HG03469 (cell line): ENCODE results near the gene XRN1.
A peak's percentile ranks its signal among the peaks of the same experiment; 100 is the strongest.
"Not testable (repeated sequence)": the region's sequence is repeated elsewhere in the genome, so short reads cannot be mapped to it uniquely, and the experiment has no call there.

Source experiments
- ATAC-seq: cut with Tn5 transposase; IDR thresholded peaks from one replicate; pipeline ENCODE4 v1.9.1; 2021; ENCODE audit warnings: mild to moderate bottlenecking, moderate library complexity, moderate number of reproducible peaks; ENCODE audit not compliant: unreplicated experiment

The XRN1 gene

DNA sequence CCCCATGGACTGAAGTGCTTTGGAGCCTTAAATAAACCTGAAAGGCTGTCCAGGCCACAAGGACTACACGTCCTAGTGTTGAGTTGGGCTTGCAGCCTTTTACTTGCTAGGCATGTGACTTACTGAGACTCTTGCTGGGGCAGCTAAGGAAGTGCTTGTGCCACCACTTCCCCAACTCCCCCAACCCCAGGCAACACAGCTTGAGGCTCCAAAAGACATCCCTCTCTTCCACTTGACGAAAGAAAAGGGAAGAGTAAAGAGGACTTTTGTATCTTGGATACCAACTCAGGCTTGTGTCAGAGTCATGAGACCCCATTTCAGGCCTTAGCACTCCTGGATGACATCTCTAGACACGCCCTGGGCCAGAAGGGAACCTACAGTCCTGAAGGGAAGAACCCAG, 109.8 kb downstream of the XRN1 start:
- no peak for ATAC-seq

DNA sequence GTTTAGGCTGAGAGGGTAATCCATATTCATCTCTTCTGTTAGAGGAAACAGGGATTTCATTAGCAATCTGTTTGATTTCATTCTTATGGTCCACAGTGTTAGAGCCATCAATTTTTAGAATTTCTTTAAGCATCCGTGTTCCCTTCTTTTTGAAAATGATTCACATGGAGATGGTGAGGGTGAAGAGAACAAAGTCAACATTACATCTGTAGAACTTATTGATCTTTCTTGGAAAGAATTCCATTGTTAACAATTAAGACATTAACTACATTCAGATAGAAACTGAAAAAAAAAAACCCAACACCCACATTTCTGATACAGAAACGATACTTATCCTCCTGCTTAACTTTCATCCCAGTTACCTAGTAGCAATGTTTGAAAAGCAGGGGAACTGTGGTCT, 115.4 kb downstream of the XRN1 start:
- ATAC-seq, result no peak

DNA sequence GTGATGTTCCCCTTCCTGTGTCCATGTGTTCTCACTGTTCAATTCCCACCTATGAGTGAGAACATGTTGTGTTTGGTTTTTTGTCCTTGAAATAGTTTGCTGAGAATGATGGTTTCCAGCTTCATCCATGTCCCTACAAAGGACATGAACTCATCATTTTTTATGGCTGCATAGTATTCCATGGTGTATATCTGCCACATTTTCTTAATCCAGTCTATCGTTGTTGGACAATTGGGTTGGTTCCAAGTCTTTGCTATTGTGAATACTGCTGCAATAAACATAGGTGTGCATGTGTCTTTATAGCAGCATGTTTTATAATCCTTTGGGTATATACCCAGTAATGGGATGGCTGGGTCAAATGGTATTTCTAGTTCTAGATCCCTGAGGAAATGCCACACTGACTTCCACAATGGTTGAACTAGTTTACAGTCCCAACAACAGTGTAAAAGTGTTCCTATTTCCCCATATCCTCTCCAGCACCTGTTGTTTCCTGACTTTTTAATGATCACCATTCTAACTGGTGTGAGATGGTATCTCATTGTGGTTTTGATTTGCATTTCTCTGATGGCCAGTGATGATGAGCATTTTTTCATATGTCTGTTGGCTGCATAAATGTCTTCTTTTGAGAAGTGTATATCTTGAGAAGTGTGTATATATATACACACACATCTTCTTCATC, 123.4 kb downstream of the XRN1 start:
- not testable (repeated sequence) for ATAC-seq

DNA sequence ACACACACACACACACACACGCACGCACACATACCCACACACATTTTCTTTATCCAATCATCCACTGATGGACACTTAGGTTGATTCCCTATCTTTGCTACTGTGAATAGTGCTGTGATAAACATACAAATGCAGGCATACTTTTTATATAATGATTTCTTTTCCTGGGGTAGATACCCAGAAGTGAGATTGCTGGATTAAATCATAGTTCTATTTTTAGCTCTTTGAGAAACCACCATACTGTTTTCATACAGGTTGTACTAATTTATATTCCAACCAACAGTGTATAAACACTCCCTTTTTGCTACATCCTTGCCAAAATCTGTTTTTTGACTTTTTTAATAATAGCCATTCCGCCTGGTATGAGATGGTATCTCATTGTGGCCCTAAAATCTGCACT, 127.9 kb downstream of the XRN1 start:
- no peak for ATAC-seq

DNA sequence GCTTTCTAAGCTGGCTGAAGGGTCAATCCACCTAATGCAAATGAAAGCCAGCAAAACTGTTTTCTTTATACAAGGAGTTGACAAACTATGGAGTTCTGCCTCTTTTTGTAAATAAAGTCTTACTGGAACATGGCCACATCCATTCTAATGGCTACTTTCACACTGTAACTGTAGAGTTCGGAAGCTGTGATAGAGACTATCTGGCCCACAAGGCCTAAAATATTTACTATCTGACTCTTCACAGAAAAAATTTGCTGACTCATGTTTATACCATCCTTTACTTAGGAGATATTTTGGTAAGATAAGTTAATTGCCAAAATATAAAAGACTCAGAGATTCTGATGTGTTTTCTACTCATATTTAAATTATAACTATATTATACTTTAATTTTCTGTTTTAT, 128.7 kb downstream of the XRN1 start:
- no peak for ATAC-seq

DNA sequence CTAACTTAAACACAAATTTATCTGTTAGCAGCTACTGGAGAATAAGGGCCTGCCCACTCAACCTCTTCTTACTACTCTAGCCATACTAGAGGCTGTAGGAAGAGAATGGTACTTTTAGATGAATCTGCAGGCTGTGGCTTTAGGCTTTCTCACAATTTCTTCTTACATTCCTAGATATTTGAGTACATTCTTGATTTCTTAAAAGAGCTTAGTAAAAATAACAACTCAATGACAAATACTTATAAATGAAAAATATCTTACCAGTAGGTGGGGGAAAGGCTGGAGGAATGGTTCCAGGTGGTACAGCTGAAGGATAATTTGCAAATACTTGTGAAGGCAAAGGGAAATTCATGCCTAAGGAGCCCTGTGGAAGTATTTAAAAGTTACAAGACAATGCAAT, 129.5 kb downstream of the XRN1 start:
- no peak for ATAC-seq

DNA sequence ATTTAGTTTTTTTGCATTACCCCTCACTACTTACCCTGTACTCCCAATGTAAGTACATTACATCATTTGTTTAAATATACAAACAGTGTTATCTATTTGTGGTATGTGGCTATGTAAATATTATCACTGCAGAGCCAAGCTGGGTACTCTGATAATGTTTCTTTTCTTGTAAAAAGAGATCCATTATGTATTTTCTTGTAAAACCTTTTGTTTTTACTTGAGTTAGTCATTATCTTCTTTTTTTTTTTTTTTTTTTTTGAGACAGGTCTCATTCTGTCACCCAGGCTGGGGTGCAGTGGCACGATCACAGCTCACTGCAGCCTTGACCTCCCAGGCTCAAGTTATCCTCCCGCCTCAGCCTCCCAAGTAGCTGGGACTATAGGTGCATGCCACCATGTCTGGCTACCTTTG, 131.9 kb downstream of the XRN1 start:
- ATAC-seq, result not testable (repeated sequence)

DNA sequence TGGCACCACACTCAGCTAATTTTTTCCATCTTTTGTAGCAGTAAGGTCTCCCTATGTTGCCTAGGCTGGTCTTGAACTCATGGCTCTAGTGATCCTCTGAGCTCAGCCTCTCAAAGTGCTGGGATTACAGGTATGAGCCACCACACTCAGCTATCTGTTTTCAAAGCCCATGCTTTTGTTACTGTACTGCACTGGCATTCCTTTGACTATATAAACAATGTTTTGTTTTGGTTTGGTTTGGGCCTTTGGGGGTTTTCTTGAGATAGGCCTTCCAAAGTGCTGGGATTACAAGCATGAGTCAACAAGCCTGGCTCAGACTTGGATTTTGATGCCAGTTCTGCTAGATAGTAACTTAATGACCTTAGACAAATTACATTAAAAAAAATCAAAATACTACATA, 132.8 kb downstream of the XRN1 start:
- no peak for ATAC-seq

DNA sequence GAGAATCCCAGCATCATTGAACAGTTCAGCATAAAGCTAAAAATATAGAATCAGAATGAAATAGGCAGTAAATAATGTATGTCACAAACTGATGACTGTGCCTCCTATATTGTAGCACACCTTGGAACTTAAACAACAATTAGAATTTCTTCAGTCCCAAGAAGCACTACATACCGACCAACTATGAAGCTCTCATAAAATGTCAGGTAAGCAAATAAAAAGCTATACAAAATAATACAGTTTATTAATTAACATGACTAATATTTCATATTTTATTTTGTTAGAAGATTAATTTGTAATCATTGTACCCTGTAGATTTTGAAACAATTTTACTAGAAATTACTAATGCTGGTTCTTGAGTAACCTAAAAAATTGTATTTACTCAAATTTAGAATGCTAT, 137.4 kb downstream of the XRN1 start:
- no peak for ATAC-seq

DNA sequence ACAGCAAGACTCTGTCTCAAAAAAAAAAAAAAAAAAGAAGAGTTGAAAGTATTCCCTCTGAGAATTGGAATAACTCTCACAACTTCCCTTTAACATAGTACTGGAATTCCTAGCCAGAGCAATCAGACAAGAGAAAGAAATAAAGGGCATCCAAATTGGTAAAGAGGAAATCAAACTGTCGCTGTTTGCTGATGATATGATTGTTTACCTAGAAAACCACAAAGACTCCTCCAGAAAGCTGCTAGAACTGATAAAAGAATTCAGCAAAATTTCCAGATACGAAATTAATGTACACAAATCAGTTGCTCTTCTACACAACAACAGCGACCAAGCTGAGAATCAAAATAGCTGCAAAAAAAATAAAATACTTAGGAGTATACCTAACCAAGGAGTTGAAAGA, 145.0 kb downstream of the XRN1 start:
- not testable (repeated sequence) for ATAC-seq

DNA sequence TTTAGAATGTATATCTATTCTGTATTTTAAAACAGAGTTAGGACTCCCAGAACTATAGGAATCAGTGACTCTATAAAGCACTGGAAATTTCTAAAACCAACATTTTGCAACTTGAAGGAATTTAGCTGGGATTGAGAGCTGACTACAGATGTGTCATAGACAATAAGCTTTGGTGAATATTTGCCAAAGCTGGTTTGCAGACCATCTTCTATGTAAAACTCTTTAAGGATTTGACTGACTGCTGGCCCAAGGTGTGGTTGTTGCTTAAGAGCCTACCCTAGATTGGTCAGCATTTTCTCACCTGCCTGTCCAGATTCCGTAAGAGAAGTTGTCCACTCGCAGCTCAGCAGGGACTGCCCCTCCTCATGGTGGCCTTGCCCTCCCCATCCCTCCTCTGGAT, 149.2 kb downstream of the XRN1 start:
- no peak for ATAC-seq

DNA sequence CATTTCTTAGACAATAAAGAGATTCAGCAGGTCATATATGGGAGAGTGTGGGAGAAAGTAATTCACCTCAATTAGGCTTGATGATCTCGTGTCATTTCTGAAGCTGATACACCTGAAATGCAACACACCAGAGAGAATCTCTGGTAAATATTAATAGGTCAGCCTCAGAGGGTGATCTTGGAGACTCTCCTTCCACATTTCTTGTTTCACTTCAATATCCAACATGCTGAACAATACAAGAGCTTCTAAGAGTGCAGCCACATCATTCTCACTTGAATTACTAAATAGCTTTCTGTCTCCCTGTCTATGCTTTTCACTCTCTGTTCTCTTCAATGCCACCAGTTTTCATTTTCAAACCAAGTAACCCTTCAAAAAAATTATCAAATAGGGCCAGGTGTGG, 151.3 kb downstream of the XRN1 start:
- no peak for ATAC-seq

DNA sequence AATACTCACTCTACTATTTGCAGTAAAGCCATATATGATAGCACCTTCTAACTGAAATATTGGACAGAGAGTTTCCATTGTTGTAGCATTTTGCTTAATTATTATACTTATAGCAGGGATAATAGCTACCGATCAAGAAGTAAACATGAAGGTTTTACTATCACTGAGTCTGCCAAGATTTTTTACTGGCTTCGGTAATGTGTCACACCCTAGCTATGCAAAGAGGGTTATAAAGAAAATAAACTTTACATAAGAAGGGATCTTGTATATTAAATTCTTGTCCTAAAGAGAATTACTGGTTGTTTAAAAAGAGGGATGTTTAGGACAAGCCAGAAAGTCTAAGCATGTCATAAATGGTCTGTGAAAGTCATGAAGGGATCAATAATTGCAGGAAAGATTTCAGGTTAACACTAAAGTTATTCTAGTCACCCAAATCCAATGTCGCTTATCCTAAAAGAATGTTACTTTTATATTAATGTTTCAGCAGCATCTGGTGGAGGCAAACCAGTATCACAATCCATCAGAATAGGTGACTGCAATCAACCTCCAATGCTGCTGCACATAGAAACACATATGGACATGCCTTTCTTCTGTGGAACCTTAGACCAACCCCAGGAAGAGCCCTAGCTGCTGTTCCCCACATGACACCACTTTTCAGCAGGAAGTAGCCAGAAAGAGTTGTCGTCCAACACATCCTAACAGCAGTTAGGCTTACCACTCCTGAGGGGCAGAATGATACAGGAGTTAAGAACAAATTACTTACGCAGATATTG, 159.8 kb downstream of the XRN1 start:
- ATAC-seq, result no peak

DNA sequence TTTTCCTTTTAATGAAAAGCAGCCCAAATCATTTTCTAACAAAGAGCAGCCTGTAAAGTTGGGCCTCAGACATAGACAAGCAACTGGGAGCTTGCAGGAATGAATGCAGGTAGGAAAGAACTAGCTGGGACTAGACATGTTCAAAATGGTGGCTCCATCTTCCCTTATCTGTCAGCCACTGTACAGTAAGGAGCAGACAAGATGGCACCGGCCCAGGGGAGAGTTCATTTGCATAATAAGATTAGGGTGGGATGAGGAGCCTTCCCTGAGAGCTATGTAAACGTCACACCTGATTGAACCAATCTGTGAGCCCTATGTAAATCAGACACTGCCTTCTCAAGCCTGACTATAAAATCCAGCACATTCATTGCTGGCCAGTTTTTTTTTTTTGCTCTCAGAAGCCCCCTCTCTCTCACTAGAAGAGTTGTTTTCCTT, 162.7 kb downstream of the XRN1 start:
- no peak for ATAC-seq

DNA sequence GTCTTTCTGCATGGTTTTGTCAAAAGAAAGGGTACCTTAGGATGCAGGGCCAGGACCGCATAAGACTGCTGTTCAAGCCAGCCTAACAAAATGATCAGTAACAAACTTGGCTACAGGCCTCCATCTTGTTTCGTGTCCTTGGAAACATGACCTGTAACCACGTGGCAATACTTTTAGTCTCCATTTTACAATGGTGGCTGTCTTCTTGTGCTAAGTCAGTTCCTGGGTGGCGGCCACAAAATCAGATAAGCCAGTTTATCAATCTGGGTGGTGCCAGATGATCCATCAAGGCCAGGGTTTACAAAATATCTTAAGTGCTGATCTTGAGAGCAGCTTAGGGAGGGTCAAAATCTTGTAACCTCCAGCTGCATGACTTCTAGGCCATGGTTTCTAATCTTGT, 165.3 kb downstream of the XRN1 start:
- ATAC-seq, result no peak

DNA sequence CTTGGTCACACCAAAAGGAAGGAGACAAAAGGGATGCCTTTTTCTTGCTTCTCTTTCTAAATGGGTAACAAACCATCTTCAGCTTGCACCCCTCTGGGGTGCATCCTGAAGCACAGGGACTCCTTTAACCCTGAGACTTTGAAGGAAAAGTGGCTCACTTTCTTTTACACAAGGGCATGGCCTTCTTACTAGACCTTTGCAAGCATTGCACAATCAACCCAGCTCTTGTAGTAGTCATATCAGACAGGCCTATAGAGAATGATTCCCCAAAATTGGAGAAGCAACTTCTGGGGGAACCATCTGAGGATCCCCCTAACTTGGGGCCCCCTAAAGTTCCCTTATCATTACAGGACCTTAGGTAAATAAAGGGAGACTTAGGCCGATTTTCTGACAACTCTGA, 166.4 kb downstream of the XRN1 start:
- ATAC-seq, result no peak

DNA sequence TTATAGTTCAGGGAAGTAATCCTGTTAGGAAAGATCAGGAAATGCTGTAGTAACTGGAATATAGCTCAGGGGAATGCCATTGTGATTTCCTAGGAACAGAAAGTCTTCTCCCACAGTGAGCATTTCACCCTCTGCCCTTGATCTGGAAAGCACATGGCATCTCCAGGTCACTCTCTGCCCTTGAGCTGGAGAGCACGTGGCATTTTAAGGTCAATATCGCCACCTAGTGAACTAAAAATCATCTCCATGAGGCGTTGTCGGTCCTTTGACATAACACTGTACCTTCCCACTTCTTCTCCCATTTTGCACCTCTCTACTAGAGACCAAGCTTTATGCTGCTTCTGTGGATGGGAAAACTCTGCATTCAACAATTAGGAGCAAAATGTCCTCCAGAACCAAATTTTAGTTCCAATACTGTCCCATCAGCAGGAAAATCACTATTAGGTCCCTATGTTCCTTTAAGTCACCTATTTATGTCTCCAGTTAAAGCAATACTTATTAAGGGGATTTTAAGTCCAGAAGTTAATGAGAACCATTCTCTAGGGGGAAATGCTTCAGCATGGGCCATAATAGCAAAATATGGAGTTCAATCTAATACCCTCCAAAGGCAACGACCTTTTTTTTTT, 167.8 kb downstream of the XRN1 start:
- peak; percentile 70 for ATAC-seq

DNA sequence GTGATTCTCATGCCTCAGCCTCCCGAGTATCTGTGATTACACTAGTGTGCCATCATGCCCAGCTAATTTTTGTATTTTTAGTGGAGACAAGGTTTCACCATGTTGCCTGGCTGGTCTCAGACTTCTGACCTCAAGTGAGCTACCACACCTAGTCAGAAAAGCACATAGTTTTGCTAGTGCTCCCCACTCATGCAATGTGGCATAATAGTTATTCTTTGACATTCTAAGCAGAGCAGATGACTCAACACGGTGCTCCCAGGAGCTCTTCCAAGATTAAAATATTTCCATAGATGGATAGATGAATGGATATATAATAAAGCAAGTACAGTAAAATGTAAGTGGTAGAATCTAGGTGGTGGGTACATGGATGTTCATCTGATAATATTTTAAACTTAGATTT, 169.4 kb downstream of the XRN1 start:
- no peak for ATAC-seq

DNA sequence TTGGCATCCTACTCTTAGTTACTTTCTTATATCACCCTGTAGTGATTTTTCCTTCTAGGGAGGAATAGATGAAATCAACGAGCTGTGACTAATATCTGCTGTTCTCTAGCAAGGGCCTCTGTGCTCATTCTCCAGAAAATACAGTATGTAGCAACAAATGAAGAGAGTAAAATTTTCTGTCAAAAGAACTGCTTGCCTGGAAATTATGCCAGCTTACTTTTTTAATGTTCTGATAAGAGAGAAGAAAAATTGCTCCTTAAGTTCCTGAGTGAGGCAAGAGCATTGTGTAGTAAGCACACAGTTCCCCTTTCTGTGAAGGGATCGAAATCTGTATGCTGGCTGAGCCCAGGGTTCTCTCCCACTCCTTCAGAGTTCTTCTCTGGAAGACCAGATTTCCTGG, 171.1 kb downstream of the XRN1 start:
- no peak for ATAC-seq

DNA sequence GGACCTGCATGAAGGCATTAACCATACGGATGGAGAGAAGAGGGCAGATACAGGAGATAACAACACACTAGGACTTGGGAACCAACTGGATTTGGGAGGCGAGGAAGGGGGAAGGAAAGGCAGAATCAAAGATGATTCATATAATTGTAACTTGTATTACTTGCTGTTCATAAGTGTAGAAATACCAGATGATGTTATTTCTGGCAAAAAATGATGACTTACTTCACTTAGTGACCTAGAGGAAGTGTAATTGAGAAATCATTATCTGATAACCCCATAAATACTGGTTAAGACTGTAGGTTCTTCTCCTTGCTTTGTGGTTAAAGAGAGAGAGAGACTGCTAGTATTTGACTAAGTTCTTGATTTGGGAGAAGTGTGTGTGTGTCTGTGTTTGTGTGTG, 172.0 kb downstream of the XRN1 start:
- no peak for ATAC-seq

DNA sequence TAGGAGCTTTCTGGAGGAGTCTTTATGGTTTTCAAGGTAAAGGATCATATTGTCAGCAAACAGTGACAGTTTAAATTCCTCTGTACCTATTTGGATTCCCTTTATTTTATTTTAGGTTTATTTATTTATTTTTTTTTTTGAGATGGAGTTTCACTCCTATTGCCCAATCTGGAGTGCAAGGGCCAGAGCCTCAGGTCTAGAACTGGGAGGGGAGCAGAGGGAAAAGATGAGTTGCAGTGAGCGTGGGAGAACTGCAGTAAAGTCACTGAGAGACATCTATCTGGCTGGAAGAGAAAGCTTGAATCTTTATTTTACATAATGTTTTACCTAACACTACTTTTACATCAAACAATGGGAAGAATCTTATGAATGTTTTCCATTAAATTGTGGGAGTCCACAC, 172.9 kb downstream of the XRN1 start:
- ATAC-seq, result no peak

DNA sequence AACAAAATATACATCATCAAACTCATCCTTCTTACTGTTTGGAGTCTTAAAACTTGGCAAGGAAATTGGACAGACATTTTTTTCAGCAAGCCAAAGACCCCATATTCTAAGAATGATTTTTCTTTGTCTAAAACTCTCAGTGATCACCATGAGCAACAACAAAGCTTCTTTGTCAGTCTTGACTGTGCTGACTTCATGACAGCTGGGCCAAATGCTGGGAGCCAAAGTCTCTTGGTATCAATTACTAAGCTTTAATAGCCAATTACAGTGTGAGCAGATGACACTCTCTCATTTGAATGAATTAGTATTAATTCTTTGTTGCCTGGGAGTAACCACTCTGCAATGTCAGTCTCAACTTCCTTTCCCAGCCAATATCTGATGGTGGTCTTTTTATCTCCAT, 174.3 kb downstream of the XRN1 start:
- no peak for ATAC-seq
